SK-N-MC (cell line): Measurements from ENCODE around the gene ZNF132.

Experiments
- DNase-seq: peaks from one replicate; pipeline ENCODE4 v3.0.0-alpha.2; 2011; ENCODE audit warnings: low read depth, low spot score
- H3K27ac ChIP-seq: fragments of 200-600 bp; sonication (generic); 2 replicates; pipeline ENCODE4 v1.5.1; 2016; ENCODE audit warnings: mixed run types
- H3K36me3 ChIP-seq: fragments of 200-600 bp; sonication (generic); 2 replicates; pipeline ENCODE4 v1.6.1; 2017; ENCODE audit warnings: antibody characterized with exemption, low read length, mixed read lengths; ENCODE audit not compliant: insufficient read depth
- H3K4me3 ChIP-seq: fragments of 200-600 bp; sonication (generic); 2 replicates; pipeline ENCODE4 v1.5.1; 2016
- H3K9ac ChIP-seq: fragments of 200-600 bp; sonication (generic); 2 replicates; pipeline ENCODE4 v1.8.0; 2017; ENCODE audit warnings: mixed run types, mixed read lengths; ENCODE audit not compliant: insufficient read length
- H3K9me3 ChIP-seq: fragments of 200-600 bp; sonication (generic); 2 replicates; pipeline ENCODE4 v1.6.1; 2017; ENCODE audit warnings: low read depth, mild to moderate bottlenecking, antibody characterized with exemption, low read length, moderate library complexity, mixed read lengths
- EZH2 ChIP-seq: fragments of 200-600 bp; sonication (generic); IDR thresholded peaks from one replicate; pipeline ENCODE4 v1.6.1; 2017; ENCODE audit warnings: antibody characterized with exemption
- FOXP2 ChIP-seq: optimal IDR thresholded peaks from 2 replicates; pipeline ENCODE3; 2011; ENCODE audit warnings: mild to moderate bottlenecking, moderate library complexity; ENCODE audit not compliant: insufficient read depth; ENCODE audit errors: extremely low read length, control extremely low read depth
- POLR2AphosphoS5 ChIP-seq: IDR thresholded peaks from 2 replicates; pipeline ENCODE4 v1.6.1; 2012; ENCODE audit warnings: mild to moderate bottlenecking, low read depth, low read length, borderline replicate concordance

ZNF132 gene

GRCh38 chr19:58469241-58470013, 29.5 kb upstream of the ZNF132 start:
- Histone ChIP-seq H3K9me3 (no peaks in the 10 kb centered on the region), H3K36me3 (no peaks in the 10 kb centered on the region; the same call in 1 of the 2 replicates), H3K4me3 (no peak overlapping the region), H3K9ac (no peak overlapping the region), H3K27ac (no peak overlapping the region)
- TF ChIP-seq FOXP2 (no peak), EZH2 (no peak), POLR2AphosphoS5 (no peak)
- DNase-seq = no peak

- H3K9ac ChIP-seq = no peak overlapping the region
- H3K27ac ChIP-seq = no peak overlapping the region
- DNase-seq = no peak
Observed at GRCh38 chr19:58468216-58468839, 28.4 kb upstream of the ZNF132 start.

GRCh38 chr19:58466760-58467589, 27.0 kb upstream of the ZNF132 start, which contains the start of gene ZNF324:
Gene ZNF324, plus strand, starts transcription at chr19:58467080. Its CDS starts 2,106 bp downstream, at chr19:58469186.
- no peaks in the 10 kb centered on the region; the same call in 1 of the 2 replicates for H3K36me3 ChIP-seq
- no peaks in the 10 kb centered on the region for H3K9me3 ChIP-seq
- H3K4me3 ChIP-seq = peak within 1 kb of the TSS; percentile 93
- no peak within 1 kb of the TSS for H3K27ac ChIP-seq
- DNase-seq = peak; percentile 58
- peak within 1 kb of the TSS; percentile 83 for H3K9ac ChIP-seq
- TF ChIP-seq EZH2 = no peak
- TF ChIP-seq POLR2AphosphoS5 = peak; percentile 82
- peak; percentile 55 for TF ChIP-seq FOXP2

More at GRCh38 chr19:58468216-58468839, 28.4 kb upstream of the ZNF132 start:
- H3K36me3 ChIP-seq = no peaks in the 10 kb centered on the region; the same call in 1 of the 2 replicates
- TF ChIP-seq EZH2 (no peak), POLR2AphosphoS5 (no peak), FOXP2 (no peak)
- no peak overlapping the region for H3K4me3 ChIP-seq
- H3K9me3 ChIP-seq = no peaks in the 10 kb centered on the region

GRCh38 chr19:58466089-58466759, 26.3 kb upstream of the ZNF132 start:
- peak overlapping the region; percentile 59 for H3K9ac ChIP-seq

GRCh38 chr19:58460039-58460438, 20.1 kb upstream of the ZNF132 start:
- H3K9ac ChIP-seq = no peak overlapping the region
- TF ChIP-seq EZH2 = no peak
- H3K27ac ChIP-seq = no peak overlapping the region
- no peaks in the 10 kb centered on the region for H3K36me3 ChIP-seq
- H3K4me3 ChIP-seq = no peak overlapping the region
- H3K9me3 ChIP-seq = no peaks in the 10 kb centered on the region
- DNase-seq = no peak

More at GRCh38 chr19:58466089-58466759, 26.3 kb upstream of the ZNF132 start:
- Histone ChIP-seq H3K27ac (no peak overlapping the region), H3K4me3 (peak overlapping the region; percentile 93), H3K36me3 (no peaks in the 10 kb centered on the region; the same call in 1 of the 2 replicates), H3K9me3 (no peaks in the 10 kb centered on the region)
- TF ChIP-seq EZH2 (no peak), POLR2AphosphoS5 (no peak), FOXP2 (no peak)
- no peak for DNase-seq

- no peak overlapping the region for H3K9ac ChIP-seq
- TF ChIP-seq POLR2AphosphoS5 (no peak), EZH2 (no peak), FOXP2 (no peak)
- H3K9me3 ChIP-seq = no peaks in the 10 kb centered on the region
- no peak overlapping the region for H3K4me3 ChIP-seq
- no peak for DNase-seq
- no peak overlapping the region for H3K27ac ChIP-seq
- H3K36me3 ChIP-seq = no peaks in the 10 kb centered on the region
Observed at GRCh38 chr19:58456111-58456510, 16.2 kb upstream of the ZNF132 start.

- H3K27ac ChIP-seq = no peak overlapping the region
- TF ChIP-seq EZH2 = no peak
- TF ChIP-seq POLR2AphosphoS5 = no peak
- no peak for TF ChIP-seq FOXP2
- DNase-seq = no peak
- no peak overlapping the region for H3K9ac ChIP-seq
- no peaks in the 10 kb centered on the region for H3K9me3 ChIP-seq
- H3K36me3 ChIP-seq = no peaks in the 10 kb centered on the region
- no peak overlapping the region for H3K4me3 ChIP-seq
Observed at GRCh38 chr19:58455306-58455705, 15.4 kb upstream of the ZNF132 start.

GRCh38 chr19:58453743-58454142, 13.8 kb upstream of the ZNF132 start:
- Histone ChIP-seq H3K9me3 (no peaks in the 10 kb centered on the region), H3K27ac (no peak overlapping the region), H3K36me3 (no peaks in the 10 kb centered on the region), H3K4me3 (no peak overlapping the region), H3K9ac (no peak overlapping the region)
- DNase-seq = no peak
- no peak for TF ChIP-seq POLR2AphosphoS5
- TF ChIP-seq EZH2 = no peak
- no peak for TF ChIP-seq FOXP2
